SKM-1 treated with dmso at 0.1 percent for 144 hours (cell line): ENCODE results near the gene IQSEC1.

Experiments
- DNase-seq: peaks from one replicate; lab custom pipeline; 2025; ENCODE audit not compliant: unreplicated experiment; lab: John Stamatoyannopoulos, UW

The IQSEC1 gene

DNA sequence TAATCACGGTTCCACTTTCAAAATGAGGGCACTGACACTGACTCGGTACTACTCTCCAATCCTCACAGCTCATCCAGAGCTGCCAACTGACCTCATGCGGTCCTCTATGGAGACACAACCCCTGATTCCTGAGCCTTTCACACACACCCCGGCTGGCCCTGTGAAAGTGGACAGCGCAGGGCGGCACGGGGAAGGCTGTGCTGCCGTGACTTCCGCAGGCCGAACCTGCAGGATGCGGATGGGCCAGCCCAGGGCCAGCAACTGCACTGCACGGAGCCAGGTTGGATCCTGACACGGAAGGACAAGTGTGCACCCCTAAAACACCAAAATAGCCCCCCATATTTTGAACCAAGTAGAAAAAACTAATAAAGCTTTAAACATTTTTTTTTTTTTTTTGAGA, 41.0 kb downstream of the IQSEC1 start:
- DNase-seq = no peak

- DNase-seq = no peak
Measured at GRCh38 chr3:13031621-13032020, 41.6 kb downstream of the IQSEC1 start.

DNA sequence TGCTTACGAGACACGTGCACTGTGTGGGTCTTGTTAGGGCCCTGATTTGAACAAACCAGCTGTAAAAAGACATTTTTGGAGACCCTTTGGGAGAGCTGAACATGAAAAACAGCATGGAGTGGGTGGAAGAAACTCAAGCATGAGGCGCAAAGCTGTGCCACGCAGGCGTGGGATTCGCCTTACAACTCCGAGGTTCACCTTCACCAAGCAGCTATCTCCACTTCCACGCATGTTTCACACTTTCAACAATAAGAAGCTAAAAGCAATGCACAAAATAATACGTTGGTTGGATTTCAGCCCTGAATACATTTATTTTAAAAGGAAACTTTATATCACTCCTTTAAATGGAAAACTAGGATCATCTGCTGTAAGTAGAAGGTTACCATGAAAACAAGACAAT, 42.5 kb downstream of the IQSEC1 start:
- DNase-seq = no peak

GRCh38 chr3:13028010-13028821, 45.0 kb downstream of the IQSEC1 start:
- DNase-seq = no peak

- DNase-seq = no peak
Measured at GRCh38 chr3:13027154-13027553, 46.1 kb downstream of the IQSEC1 start.

DNA sequence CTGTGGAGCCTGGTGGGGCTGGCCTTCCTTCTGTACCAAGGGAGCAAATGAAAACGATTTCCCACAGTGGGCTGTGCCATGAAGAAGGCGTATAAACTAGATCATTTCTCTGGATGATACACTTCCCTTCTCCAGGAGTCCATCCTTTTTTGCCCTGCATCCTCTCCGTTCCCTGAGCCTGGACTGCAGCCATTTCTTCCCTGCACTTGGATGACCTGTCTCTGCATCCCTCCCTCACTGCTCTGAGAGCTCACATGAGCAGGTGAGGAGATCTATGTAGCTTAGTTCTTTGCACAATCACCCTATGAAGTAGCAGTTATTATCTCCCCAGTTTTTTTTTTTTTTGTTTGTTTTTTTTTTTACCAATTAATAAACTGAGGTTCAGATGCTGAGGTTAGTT, 46.7 kb downstream of the IQSEC1 start:
- no peak for DNase-seq

DNA sequence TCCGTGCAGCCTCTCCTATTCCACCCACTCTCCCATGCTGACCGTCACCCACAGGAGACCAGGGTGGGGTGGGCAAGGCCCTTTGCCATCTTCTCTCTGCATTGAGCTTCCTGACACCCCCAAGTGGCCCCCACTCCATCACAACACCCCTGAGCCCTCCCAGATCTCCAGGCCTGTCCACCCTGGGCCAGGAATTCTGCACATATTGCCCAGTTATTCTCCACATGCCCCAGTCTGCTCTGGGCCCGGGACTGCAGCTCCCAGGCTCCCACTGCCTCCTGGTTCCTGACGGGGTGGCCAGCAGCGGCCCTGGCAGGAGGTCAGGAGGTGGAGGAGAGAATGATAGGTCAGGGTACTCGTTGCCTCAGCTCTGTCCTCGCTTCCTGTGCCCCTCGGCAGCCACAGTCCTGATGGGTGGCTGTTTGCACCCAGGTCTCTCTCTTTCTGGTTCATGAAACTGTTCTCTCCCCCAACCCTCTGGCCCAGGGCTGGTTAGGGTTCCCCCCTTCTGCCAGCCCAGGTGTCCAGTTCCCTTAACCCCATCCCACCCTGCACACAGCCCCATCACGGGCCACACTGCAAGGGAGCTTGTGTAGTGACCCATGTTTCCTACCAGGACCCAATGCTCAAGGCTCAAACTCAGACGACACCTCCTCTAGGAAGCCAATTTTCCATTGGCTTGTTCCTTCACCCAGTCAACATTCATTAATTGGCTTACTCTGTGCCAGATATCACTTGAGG, 47.3 kb downstream of the IQSEC1 start:
- no peak for DNase-seq

- DNase-seq = no peak
Measured at GRCh38 chr3:13025090-13025489, 48.1 kb downstream of the IQSEC1 start.

DNA sequence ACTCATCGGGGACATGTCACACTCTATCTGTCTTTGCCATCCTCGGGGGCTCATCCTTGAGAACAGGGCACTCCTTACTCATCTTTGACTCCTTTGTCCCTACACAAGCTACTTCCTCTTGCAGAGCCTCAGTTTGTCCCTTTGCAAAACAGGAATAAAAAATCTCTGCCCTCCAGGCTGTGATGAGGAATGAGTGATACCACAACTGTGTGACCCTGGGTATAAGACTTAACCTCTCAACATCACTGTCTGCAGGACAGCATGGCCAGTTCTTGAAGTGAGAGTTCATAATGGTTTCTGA, 48.5 kb downstream of the IQSEC1 start:
- no peak for DNase-seq

DNA sequence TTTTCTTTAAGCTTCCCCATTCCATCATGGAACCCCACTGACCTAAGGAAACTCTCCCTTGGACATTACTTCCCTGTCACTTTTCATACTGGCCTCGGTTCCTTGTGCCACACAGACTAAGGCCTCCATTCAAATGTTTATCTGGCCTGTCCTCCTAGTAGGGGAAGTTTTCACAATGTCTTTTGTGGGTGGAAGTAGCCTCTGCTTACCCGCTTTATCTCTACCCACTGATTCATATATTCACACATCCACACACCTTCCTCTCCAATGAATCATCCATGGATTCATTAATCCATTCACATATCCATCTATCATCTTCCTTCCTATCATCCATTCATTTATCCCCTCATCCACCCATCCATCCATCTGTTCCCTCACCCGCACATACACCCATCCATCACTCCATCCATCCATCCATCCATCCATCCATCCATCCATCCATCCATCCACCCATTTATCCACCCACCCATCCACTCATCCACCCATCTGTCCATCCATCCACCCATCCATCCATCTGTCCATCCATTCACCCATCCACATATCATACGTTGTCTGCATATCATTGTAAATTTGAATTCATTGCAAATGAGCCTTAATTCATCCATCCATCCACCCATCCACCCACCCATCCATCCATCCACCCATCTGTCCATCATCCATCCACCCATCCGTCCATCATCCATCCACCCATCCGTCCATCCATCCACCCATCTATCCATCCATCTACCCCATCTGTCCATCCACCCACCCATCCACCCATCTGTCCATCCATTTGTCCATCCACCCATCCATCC, 49.1 kb downstream of the IQSEC1 start:
- no peak for DNase-seq

- DNase-seq = no peak
Measured at GRCh38 chr3:13023235-13023970, 49.8 kb downstream of the IQSEC1 start.

- DNase-seq = no peak
Measured at GRCh38 chr3:13022348-13023234, 50.6 kb downstream of the IQSEC1 start.

GRCh38 chr3:13021141-13022114, 51.8 kb downstream of the IQSEC1 start:
- no peak for DNase-seq

DNA sequence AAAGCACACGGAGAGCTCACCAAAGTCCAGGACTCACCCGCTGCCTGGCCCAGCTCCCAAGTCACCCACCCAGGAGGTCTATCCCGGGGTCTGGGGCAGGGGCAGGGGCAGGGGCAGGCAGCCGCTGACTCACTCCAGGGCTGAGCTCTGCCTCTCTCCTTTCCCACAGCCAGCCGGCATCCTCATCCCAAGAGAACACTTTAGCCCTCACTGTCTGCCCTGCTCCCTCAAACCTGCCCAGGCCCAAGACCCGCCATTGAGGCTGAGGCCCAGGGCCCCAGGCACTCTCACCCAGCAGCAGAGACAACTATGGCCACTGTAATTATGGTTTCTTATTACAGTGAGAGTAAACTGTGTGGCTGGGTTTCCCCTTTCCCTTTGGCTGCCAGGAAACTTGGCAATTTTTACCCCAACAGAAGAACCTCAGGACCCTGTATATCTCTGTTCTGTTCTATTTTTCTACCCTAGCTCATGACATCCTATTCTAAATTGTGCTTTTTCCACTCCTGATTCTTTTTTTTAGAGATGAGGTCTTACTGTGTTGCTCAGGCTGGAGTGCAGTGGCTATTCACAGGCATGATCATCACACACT, 53.0 kb downstream of the IQSEC1 start:
- DNase-seq = no peak

- DNase-seq = no peak
Measured at GRCh38 chr3:13019243-13020095, 53.8 kb downstream of the IQSEC1 start.

GRCh38 chr3:13018561-13019242, 54.5 kb downstream of the IQSEC1 start:
- no peak for DNase-seq

- DNase-seq = no peak
Measured at GRCh38 chr3:13018043-13018451, 55.2 kb downstream of the IQSEC1 start.
